SW480 (cell line): ENCODE data around the gene MICALL1.

Source experiments
- DNase-seq: peaks from one replicate; pipeline ENCODE4 v3.0.0-alpha.2; 2016; ENCODE audit warnings: low spot score

The MICALL1 gene

DNA sequence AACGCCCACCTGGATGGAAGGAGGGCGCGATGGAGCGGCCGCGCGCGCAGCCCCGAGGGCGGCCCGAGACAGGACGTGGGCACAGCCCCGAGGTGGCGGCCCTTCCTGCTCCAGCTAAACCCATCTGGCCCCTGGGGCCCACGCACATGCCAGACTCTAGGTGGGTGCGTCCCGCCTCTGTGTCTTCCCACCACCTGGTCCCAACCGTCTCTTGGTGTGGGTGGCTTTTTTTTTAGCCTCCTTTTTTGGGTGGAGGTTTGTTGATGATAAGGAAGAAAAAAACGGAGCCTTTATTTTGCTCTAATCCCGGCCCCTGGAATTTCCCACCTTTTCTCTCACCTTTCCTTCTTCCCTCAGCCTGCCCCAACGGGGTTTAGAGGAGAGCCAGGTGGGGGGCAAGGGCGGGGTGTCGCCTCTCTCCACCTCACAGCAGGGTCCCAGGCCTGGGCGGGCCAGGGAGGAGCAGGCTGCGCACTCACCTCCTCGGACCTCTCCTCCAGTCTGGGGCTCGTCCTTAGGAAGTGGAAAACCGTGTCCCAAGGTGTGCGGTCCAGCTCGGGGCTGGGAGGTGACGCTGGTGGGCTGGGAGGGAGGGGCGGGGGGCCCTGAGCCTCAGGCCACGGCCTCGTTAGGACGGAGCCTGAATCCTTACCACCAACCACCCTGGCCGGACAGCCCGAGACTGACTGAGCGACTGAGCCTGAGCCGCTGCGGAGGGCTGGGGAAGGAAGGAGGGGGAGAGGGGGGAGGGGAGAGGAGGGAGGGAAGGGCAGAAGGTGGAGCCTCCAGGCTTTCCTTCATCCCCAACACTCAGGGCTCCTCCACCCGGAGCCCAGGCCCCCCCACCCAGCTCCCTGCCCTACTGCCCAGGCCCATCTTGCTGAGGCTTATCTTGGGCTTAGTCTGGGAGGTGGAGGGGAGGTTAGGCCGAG lies 78.0 kb downstream of the MICALL1 start, which contains the start of gene SOX10:
Gene SOX10 (minus strand): TSS at position 696 of the 932 bp plus-strand sequence. CDS start 771 bp downstream, outside the sequence.
- no peak for DNase-seq

DNA sequence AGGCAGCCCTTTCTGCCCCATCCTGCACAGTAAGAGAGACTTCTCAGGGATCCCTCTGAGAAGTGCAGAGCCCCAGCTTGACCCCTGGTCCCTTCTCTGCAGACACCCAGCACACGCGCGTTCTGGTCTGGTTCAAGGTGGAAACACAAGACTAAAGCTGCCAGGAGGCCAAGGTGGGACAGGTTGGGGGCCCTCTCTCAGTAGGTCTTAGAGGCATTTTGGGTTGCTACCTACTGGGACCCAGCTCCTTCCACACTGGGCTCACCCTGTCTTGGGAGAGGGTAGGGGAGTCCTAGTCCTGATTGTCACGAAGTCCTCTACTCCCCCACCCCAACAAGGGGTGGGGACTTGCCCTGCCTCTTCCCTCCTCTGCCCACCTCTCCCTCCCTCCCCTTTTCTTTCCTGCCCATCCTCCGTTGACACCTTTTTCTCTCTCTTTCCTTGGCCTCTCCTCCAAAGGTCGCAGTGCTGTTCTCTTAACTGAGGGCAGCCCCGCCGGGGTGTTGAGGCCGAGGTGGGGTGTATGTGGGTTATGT lies 79.0 kb downstream of the MICALL1 start:
- DNase-seq: no peak

DNA sequence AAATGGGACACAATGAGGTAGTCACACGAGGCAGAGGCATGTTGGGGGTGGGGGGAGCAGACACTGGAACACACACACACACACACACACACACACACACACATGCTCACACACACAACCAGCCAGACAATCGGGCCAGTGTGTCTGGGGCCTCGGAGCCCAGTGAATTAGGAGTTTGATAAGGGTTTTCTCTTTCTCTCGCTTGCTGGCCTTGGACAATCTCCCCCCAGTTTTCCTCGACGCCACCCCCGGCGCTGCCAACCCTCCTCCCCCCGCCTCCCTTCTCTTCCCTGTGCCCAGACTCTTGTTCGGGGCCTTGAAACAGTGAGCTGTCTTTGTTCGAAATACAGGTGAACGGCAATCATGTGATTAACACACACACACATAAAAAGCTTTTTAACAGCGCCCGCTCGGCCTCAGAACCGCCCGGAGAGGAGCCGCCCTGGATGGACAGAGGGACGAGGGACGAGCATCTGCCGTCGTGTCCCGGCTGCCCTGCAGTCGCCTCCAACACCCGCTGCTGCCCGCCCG lies 79.7 kb downstream of the MICALL1 start:
- DNase-seq: no peak

DNA sequence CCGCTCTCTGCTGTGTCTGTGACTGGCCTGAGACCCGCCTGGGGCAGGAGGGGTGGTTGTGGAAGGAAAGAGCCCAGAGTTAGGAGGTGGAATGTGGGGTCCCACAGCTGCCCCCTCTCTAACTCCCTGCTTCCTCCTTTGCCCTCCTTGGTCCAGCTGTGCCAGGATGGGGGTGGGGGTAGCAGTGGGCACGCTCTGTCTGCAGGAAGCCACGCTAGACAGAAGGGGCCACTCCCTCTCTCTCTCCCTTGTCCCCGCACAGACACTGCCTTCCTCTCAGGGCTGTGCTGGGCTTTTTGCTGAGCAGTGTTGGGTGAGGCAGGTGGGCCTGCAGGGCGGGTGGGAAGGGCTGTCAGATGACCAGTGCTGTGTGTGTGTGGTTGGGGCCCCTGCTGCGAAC lies 80.3 kb downstream of the MICALL1 start:
- no peak for DNase-seq

DNA sequence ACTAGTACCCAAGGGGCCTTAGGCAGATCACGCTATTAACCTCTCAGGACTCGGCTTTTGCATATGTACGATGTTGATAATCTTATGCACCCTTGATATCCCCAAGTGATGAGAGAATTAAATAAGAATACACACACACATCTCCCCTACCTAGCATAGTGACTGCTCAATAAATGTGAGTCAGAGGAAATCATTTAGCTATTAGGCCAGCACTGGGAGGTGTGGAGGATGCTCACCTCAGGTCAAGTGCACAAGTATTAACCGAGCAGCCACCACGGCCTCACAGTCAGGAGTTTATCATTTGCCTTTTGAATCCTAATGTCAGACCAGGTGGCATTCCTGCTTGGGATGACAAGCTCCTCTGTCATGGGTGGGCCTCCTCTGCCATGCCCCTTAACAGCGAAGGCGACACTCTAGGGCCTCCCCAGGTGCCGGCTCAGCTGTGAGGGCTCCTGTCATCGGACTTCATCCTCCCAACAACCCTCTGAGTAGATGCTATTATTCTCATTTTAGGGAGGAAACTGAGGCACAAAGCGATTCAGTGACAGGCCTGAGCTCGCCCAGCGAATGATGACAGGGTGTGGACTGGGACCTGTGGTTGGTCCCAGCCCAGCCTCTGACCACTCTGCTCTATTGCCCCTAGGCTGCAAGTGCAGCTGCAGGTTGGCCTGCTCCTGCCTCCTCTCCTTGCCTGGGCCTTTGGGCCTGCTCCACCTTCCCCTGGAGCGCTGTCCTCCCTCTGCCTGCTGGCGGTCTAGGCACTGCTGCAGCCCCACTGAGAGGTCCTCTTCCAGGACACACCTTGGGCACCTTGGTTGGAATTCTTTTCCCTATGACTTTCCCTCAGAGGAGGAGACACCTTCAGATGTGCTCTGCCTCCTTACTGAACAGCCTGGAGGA lies 83.3 kb downstream of the MICALL1 start:
- DNase-seq: no peak

DNA sequence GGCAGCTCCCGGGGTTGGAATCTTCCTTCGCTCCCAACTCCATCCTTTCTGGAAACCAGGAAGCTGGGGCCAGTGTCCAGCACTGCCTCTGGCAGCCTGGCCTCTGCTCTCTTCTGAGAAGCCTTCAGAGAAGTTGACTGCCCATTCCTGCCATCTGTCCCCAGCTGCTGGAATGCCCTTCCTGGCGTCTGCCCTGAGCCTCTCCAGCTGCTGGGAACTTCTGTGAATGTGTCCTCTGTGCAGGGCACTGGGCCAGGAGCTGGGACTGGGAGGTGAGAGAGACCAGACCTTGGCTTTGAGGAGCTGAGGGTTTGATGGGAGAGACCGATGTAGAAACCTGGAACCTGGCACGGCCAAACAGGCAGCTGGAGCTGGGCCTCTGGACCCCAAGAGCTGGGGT lies 84.2 kb downstream of the MICALL1 start:
- DNase-seq: no peak

DNA sequence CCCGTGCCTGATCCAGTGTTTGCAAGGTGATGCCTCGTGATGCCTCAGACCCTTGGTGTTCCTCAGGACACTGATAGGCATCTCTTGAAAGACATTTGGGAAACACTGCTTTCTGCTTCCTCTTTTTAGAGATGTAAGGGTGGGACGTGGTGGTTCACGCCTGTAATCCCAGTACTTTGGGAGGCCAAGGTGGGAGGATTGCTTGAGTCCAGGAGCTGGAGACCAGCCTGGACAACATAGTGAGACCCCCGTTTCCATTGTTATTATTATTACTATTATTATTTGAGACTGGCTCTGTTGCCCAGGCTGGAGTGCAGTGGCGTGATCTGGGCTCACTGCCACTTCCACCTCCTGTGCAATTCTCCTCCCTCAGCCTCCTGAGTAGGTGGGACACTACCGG lies 84.8 kb downstream of the MICALL1 start:
- DNase-seq: no peak

DNA sequence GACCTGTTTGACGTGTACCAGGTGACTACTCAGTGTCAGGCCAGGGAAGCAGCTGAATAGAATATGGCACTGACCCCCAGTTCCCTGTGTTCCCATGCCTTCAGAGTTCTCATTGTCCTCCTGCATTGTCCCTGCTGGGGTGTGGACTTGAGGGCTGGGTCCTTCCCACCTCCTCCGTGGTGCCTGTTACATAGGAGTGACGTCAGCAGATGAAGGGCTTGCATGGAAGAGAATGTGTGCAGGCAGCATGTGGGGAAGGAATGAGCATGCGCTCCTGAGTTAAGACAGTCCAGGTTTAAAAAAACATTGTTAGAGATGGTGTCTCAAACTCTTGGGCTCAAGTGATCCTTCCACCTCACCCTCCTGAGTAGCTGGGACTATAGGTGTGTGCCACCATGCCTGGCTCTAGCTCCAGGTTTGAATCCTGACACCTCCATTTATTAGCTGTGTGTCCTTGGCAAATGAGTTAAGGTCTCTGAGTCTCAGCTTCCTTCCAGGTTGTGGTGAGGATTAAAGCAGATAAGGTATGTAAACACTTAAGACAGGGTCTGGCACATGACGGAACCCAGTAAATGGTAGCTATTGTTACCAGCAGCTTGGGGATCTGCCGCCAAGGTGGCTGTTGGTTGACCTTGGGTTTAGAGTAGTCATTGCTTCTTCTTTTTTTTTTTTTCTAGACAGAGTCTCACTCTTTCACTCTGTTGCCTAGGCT lies 85.8 kb downstream of the MICALL1 start:
- no peak for DNase-seq
